ENCODE data around the gene KCNN1.
"Not testable (repeated sequence)": the region's sequence is repeated elsewhere in the genome, so short reads cannot be mapped to it uniquely, and the experiment has no call there.

The KCNN1 gene

GRCh38 chr19:18031401-18031800 is 64.5 kb downstream of the KCNN1 start:
- DNase-seq (ENCODE audit: low spot score), result not testable (repeated sequence)

- DNase-seq (ENCODE audit: low spot score), result not testable (repeated sequence)
These were observed 65.2 kb downstream of the KCNN1 start for GRCh38 chr19:18032102-18032501.

GRCh38 chr19:18041054-18041453 is 74.1 kb downstream of the KCNN1 start:
- DNase-seq (ENCODE audit: low spot score), result no peak

- DNase-seq (ENCODE audit: low spot score), result no peak
These were observed 76.8 kb downstream of the KCNN1 start for GRCh38 chr19:18043676-18044075.

GRCh38 chr19:18044825-18045304 is 78.0 kb downstream of the KCNN1 start:
- no peak for DNase-seq (ENCODE audit: low spot score)

- no peak for DNase-seq (ENCODE audit: low spot score)
These were observed 78.6 kb downstream of the KCNN1 start for GRCh38 chr19:18045307-18046050.

GRCh38 chr19:18046059-18046718 is 79.3 kb downstream of the KCNN1 start:
- no peak for DNase-seq (ENCODE audit: low spot score)

- DNase-seq (ENCODE audit: low spot score), result no peak
These were observed 82.5 kb downstream of the KCNN1 start for GRCh38 chr19:18049385-18049784.
